CD4-positive, alpha-beta T cell treated with Interleukin-6 at 100 ng/mL for 8 hours (primary cell): Measurements from ENCODE around the gene ATG101.
A peak's percentile ranks its signal among the peaks of the same experiment; 100 is the strongest.

Experiments used
- DNase-seq: peaks from one replicate; pipeline ENCODE4 v3.0.0-alpha.2; 2020; ENCODE audit warnings: mixed read lengths, low spot score

The ATG101 gene

DNA sequence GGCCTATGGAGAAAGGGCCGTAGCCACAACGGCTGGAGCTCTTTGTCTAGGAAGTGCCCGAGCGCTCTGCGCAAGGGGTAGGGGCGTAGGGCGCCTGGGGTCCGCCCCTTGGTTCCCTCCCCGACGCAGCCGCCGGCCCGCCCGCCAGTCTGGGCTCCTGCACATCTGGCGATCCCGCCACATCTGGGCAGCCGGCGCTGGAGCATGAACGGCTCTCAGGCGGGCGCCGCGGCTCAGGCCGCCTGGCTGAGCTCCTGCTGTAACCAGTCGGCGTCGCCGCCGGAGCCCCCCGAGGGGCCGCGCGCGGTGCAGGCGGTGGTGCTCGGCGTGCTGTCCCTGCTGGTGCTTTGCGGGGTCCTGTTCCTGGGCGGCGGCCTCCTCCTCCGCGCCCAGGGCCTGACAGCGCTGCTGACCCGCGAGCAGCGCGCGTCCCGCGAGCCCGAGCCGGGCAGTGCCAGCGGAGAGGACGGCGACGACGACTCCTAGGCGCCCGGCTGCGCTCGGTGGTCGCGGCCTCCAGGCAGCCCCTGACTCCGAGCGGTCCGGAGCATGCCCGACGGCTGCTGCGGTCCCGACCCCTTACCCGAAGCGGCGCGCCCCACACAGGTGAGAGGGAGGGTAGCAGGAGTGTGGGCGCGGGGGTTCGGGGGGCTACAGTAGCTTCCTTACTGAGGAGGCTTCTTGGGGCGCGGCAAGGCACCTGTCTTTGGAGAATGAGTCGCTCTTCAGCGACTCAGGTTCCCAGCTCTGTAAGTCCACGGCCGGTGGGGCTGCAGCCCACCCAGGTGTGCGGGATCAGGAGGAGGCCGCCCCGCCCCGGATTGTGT is 10.0 kb downstream of the ATG101 start, which contains the start of gene SMIM41:
Gene SMIM41 (plus strand): TSS at position 129 of the 827 bp plus-strand sequence. CDS start 76 bp downstream, at position 205.
- no peak for DNase-seq

DNA sequence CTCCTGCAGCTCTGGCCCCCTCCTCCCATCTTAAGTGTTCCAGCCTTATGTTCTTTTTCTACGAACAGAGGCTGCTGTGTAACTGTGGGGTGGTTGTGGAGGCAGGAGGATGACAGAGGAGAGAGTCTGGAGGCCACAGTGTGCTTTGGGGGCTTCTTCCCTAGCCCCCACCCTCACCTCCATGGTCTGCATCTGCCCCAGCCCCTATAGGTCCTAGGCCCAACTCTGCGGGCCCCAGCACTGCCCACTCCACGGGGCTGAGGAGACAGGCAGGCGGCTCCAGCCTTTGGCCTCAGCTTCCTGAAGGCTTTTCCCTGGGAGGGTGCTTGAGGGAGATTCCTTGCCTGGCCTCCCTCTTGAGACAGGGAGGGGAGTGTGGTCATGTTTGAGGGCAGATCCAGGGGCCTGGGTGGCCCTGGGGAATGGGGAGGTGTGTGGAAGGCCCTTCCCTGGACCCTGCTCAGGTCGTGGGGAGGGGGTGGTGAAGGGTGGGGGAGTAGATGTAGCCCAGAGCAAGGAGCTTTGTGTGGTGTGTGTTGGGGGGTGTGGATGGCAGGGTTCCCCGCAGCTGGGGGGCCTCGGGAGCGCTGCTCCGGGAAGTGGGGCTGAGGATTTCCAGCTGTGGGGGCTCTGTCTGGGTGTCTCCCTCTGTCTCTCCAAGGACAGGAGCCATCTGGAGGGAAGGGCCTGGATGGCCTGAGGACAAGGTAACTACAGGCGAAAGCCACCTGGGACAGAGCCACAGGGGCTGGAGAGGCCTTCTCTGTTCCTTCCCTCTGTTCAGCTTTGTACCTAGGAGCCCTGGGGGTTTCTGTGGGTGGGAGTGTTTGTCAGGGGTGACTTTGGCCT is 10.8 kb downstream of the ATG101 start:
- DNase-seq = no peak

DNA sequence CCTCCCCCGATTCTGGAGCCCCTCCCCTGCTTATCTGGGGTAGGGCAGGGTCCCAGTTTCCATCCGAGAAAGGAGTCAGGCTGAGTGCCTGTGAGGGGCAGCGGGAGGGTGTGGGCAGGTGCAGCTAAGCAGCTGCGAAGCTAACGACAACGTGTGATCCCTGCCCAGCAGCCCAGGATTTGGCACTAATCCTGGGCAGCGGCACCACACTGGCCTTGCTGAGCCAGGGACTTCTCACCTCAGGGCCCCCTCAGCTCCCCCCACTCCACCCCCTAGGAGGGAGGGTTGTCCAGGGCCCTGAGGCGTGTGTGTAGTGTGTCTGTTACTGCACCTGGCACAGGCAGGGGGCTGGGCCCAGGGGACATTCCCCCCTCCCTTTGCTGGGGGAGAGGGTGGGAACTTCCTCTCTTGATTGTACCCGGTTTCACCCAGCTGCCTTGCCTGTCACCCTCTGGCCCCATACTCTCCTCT is 11.5 kb downstream of the ATG101 start:
- DNase-seq = no peak

DNA sequence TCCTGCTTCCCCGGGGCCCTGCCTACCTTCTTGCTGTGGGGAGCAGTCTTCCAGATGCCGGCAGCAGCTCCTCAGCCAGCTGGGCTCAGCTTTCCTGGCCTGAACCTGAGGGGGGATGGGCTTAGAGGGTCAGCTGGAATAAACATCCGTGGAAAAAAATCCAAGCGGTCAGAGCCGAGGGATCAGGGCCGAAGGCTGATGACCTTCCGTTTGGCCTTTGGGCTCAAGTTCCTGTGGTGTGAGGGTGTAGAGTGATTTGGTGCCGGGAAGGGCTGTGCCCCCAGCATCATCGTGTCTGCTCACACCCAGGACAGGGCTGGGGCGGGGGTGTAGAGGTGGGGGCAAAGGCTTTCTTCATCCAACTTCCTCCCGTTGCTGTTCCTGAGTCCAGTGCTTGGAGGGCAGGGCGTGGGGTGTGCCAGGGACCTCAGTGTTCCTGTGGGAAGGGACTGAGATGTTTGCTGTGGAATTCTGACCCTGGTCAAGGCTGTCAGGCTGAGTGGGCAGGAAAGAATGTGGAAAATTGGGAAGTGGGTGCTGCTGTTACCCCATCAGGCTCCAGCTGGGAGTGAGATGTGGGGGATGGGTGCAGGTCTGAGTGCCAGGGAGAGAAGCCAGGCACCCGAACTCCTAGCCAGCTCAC is 12.4 kb downstream of the ATG101 start:
- no peak for DNase-seq

DNA sequence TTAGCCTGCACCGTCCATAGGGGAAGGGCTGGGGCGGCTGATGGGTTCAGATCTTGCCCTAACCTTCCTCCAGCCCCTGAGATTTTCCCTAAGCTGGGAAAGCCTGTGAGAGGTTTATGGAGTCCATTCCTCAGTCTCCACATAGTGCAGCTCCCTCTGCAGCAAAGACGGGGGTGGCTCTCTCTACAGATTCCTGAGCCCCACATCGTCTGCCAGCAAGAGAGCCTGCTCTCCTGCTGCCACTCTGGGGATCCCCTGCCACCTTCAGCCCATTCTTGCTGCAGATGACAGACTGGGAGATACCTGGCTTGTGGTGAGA is 12.8 kb downstream of the ATG101 start:
- no peak for DNase-seq

DNA sequence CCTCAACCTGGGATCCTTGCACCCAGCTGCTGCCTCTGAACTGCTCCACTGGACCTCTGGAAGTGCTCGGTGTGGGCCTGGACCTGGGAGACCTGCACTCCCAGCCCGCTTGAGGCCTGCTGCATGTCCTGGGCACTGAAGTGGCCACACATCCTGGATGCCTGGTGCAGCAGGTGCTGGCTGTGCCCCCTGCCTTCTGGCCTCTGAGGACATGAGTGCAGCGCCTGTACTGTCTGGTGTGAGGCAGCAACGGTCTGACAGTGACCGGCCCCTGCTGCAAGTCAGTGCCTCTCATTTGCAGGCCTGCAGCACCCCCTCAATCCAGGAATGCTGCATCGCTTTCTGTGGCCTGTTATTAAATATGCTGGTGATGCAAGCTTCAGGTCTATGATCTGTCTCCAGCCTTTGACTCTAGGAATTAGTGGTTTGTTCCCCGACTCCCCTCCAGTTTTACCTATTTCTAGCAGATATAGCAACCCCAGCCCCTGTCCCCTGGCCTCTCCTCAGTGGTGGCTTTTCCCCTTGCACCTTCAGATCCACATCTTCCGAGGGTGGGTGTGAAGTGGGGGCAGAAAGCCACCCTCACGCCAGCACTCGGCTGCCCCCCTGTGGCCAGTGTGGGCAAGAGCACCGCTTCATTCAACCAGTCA is 13.3 kb downstream of the ATG101 start:
- DNase-seq = peak; percentile 61

DNA sequence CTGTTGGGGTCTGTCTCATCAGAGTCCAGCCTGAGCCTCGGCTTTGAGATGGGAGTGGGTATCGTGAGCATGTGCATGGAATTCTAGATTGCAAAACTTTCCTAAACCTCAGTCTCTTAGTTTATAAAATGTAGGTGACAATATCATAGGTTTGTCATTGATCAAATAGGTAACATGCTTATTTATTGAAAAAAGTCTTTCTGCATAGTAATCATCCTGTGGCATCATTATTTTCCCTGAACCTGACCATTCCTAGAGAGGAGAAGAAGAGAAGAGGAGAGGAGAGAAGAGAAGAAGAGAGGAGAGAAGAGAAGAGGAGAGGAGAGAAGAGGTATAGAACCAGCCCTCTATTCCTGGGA is 13.8 kb downstream of the ATG101 start:
- no peak for DNase-seq

DNA sequence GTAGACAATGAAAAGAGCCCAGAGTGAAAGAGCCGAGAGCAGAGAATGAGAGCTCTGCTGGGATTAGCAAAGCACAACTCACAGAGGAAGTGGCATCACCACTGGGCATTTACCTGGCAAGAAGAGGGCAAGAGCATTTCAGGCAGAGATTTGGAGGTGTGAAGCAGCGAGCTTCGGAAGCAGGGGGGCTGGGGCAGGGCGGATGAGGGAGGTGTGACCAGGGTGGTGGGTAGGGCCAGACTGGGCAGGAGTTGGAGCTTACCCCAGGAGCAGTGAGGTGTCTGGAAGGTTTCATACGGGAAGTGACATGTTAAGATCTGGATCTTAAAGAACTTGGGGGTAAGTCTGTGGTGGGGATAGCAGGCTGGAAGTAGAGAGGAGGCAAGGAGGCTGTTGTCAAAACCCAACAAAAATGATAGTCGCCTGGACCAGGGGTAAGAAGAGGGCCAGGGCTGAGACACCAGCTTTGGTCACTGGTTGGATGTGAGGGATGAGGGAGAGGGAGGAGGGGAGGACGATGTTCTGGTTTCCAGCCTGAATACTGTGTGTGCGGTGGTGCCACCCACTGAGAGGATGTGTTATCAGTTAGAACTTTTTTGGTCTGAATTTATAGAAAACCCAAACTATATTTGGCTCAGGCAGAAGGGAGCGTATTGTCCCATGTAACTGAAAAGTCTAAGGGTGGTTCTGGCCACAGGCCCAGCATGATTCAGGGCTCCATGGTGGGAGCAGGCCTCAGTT is 14.9 kb downstream of the ATG101 start:
- no peak for DNase-seq

DNA sequence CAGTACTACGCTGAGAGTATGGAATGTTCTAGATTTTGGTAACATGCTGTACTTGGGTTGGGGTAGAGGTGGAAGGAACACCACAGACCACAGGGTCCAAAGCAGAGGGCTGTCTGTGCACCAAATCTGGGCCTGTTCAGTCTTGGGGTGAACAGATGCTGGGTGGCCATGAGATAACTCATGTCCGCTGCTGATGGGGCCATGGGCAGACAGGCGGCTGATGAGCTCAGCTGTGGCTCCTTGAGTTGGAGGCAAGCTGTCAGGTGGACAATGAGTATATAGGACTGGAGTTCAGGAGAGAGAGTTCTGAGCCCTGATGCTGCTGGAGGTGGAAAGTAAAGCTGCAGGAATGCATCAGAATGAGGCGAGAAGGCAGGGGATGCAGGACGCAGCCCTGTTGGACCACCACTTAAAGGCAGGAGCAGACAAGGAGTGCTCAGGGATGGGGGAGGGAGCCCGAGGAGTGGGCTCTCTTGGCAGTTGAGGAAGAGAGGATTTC is 16.0 kb downstream of the ATG101 start:
- DNase-seq = no peak

DNA sequence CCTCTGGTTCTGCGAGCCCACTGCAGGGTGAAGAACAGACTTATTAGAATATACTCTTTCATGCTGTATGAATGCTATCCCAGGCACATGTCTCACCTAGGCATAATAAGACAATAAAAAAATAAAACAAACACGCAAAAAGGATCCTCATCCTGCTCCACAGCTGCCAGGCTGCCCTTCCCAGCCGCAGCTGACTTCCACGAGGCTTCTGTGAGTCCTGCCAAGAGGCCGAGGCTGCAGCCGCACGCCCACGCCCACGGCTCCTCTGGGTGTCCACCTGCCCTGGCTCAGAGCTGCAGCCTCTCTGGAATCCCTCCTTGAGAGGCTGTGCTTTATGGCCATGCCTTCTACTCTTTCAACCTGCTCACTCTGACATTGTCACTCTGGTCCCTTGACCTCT is 16.6 kb downstream of the ATG101 start:
- no peak for DNase-seq

DNA sequence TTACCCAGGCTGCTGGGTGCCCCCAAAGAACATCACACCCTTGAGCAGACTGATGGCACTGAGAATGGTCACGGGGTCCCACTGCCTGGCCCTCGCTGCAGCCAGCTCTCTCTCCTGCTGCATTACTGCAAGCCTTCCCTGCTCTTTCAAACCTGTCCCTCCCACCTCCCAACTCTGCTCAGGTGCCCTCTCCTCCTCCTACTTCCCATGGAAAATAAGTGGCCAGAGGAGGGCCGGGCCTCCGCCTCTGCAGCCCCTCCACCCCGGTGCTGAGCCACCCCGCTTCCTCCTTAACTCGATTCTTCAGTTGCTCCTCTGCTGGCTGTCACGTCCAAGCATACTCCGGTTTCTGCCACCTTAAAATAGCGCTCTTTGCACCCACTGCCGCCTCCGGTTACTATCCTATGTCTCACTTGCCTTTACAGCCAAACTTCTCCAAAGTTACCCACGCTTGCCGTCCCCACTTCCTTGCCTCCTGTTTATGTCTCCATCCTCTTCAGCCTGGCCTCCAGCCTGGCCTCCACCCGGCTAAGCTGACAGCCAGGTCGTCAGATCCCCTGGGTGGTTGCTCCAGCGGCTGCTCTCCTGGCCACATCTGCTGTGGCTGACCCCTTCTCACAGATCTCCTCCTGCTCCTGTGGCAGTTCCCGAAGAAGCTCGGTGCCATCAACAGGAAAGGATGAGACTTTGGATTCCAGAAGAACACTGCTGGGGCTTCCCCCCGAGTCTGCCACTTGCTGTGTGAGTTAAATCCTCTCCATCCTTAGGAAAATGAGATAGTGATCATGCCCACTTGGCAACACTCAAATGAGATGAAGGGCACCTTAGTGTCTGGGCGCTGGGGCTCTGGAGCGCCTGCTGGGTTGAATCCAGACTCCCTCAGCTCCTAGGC is 17.4 kb downstream of the ATG101 start:
- no peak for DNase-seq

DNA sequence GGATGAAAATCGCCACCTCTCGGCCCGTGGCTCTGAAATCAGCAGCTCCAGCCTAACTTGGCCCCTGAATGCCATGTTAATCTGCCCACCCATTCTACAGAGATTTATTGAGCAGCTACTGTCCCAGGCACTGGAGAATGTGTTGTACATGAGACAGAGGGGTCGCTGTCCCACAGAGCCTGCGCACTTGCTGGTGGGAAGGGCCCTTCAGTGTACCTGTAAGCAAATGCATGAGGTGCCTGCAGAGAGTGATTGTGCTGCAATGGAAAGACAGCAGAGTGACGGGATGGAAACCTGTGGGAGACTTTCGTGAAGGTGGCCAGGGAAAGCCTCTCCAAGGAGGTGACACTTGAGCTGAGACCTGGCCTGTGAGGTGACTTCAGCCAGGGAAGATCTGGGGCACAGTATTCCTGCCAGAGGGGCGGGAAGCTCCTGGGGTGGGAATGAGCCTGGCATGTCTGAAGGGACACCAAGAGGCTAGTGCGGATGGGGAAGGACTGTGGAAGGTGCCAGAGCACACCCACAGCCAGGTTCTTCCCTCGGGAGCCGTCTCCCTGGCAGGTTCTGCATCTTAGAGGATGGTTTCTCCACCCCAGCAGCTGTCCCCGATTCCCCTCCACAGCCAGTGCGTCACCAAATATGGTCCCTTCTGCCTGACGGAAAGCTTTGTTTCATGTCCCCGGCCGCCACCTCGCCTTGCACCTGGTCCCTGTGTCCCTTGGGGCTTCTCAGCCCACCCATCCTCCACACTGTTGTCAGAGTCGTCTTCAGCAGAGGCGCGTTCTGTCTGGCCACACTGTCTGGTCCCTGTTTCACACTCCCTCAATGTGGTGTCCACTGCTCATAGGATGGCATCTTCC is 18.4 kb downstream of the ATG101 start:
- DNase-seq = no peak

DNA sequence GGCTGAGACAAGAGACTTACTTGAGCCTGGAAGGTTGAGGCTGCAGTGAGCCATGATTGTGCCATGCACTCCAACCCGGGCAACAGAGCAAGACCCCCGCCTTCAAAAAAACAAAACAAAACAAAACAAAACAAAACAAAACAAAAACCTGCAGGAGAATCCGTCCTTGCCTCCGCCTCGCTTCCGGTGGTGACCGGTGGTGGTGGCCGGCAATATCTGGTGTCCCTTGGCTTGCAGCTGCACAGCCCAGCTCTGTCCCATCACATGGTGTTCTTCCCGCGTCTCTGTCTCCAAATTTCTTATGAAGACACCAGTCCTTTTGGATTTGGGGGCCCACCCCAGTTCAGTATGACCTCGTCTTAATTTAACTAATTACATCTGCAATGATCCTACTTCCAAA is 19.7 kb downstream of the ATG101 start:
- DNase-seq = no peak

DNA sequence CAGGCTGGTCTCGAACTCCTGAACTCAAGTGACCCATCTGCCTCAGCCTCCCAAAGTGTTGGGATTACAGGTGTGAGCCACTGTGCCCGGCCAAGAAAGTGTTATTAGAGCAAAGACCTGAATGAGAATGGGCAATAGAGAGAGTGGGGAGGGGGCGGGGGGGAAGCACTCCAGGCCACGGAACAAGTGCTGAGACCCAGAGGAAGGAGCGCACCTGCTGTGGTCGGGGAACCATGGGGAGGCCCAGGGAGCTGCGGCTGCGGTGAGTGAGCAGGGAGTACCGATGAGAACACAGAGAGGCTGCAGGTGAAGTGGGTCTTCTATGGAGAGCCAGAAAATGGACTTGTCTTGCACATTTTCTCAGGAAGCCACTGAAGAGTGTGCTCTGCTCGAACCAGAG is 20.5 kb downstream of the ATG101 start:
- no peak for DNase-seq

DNA sequence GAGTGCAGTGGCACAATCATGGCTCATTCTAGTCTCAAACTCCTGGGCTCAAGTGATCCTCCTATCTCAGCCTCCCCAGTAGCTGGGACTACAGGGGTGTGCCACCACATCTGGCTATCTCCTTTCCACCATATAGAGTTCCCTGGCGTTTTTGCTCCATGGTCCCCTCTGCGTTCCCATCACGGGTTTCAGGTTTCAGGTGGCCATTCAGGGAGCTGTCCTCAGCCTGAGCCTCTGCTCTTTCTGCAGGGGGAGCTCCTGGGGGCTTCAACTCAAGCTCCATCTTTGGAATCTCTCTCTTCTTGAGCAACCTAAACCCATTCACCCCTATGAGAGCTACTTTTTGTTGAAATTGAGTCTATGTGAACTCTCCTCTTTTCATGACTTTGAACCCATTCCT is 21.3 kb downstream of the ATG101 start:
- no peak for DNase-seq

DNA sequence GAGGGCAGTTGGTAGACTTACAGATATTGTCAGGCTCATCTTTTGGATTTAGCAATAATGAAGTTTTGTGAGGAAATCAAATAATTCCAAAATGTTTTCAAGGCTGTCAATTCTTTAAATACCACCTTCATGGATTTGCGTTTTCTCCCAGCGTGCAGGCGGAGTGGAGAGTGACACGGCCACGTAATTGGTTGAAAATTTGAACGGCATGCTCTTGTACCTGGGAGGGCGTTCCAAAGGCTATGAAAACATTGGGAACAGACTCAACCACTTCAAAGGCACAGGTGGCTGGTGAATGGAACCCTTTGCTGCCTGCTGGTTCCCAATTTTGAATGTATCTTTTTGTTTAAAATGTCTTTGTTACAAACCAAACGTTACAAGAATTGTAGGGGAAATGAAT is 22.1 kb downstream of the ATG101 start:
- no peak for DNase-seq

DNA sequence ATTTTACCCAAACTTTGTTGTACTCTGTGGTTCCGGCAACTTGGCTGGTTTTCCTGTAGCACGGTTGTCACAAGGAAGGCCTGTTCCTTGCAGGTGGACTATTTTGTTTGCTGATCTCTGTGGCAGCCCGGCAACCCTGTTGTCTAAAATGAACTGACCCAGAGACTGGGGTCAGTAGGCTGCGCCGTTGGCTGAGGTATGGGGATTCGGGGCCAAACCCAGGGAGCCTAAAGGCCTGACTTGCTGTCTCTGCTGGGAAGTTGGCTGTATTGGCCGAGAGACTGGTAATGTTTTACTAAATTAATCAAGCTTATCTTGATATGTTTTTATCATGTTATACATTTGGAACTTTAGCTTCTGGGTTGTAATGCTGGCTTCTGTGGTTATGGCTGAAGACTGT is 23.6 kb downstream of the ATG101 start:
- no peak for DNase-seq

DNA sequence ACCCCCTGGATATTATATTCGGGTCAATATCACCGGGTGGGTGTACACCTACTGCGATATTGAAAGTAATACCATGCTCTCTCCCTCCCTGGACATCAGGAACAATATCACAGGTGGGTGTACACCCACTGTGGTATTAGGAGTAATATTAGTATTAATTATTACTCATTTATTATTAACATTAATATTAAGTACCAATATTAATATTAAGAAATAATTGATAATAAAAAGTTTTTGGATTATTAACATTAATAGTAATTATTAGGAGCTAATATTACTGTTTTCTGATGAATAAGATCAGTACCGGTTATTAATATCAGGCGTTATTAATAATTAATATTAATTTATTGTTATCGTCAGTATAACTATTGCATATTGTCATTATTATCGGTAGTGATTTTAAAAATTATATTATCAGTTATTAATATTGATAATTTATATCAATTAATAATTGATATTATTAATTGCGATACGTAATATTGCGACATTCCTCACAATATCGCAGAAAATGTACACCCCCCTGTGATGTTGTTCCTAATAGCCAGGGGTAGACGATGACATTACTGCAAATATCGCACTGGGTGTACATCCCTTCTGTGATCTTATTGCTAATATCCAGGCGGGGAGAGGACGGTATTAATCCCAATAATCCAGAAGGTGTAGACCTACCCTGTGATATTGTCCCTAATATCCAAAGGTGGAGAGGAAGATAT is 26.7 kb downstream of the ATG101 start:
- DNase-seq = no peak
